ENCODE results near the gene CERS6.

DNA sequence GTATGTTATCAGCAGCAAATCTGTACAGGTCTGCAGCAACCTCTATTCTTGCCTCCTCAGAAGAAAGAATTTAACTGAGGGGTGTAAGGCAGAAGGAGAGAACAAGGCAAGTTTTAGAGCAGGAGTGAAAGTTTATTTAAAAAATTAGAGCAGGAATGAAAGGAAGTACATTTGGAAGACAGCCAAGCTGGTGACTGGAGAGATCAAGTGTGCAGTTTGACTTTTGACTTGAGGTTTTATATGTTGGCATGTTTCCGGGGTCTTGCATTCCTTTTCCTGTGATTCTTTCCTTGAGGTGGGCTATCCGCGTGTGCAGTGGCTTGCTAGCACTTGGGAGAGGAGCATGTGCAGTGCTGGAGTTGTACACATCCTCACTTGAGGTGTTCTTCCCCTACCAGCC lies 16.5 kb upstream of the CERS6 start:
- TF ChIP-seq, protein P1, sequence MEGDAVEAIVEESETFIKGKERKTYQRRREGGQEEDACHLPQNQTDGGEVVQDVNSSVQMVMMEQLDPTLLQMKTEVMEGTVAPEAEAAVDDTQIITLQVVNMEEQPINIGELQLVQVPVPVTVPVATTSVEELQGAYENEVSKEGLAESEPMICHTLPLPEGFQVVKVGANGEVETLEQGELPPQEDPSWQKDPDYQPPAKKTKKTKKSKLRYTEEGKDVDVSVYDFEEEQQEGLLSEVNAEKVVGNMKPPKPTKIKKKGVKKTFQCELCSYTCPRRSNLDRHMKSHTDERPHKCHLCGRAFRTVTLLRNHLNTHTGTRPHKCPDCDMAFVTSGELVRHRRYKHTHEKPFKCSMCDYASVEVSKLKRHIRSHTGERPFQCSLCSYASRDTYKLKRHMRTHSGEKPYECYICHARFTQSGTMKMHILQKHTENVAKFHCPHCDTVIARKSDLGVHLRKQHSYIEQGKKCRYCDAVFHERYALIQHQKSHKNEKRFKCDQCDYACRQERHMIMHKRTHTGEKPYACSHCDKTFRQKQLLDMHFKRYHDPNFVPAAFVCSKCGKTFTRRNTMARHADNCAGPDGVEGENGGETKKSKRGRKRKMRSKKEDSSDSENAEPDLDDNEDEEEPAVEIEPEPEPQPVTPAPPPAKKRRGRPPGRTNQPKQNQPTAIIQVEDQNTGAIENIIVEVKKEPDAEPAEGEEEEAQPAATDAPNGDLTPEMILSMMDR (IDR thresholded peaks at IDR 0.05): no peak
- TF ChIP-seq POLR2A (IDR thresholded peaks at IDR 0.05): no peak

Data from body of pancreas (tissue), 4 donors.